Cardiac muscle cell (in vitro differentiated cells and primary cell): ENCODE measurements around the gene MATN3. TPM values are rescaled to one million over a fixed set of nuclear protein-coding genes. Genes with fewer than 3 reads are reported as not detected.

ENCODE experiments used
- DNase-seq, 2 donors: peaks; one replicate each; pipeline versions ENCODE4 v3.0.0 to v3.0.0-alpha.2; 2010 to 2017; ENCODE audit warnings: low read depth in 1 of 2, low spot score in 1 of 2
- H3K27ac ChIP-seq: fragments of 200-600 bp; sonication (generic); 2 replicates; pipeline ENCODE4 v1.5.1; 2016
- H3K27me3 ChIP-seq: fragments of 200-600 bp; sonication (generic); 2 replicates; pipeline ENCODE4 v1.6.0; 2016; ENCODE audit warnings: control low read depth
- H3K36me3 ChIP-seq: fragments of 200-600 bp; sonication (generic); 2 replicates; pipeline ENCODE4 v1.5.1; 2016; ENCODE audit warnings: control low read depth
- H3K4me1 ChIP-seq: fragments of 200-600 bp; sonication (generic); 2 replicates; pipeline ENCODE4 v1.8.1; 2017; ENCODE audit warnings: low read depth, mild to moderate bottlenecking, mixed run types
- H3K4me3 ChIP-seq: fragments of 200-600 bp; sonication (generic); 2 replicates; pipeline ENCODE4 v1.5.1; 2016; ENCODE audit warnings: mild to moderate bottlenecking
- H3K9me3 ChIP-seq: fragments of 200-600 bp; sonication (generic); 2 replicates; pipeline ENCODE4 v1.5.1; 2017; ENCODE audit warnings: low read depth, mild to moderate bottlenecking, control low read depth
- CTCF ChIP-seq: IDR thresholded peaks from 2 replicates; pipeline ENCODE4 v1.5.1; 2012; ENCODE audit warnings: low read depth, mild to moderate bottlenecking, low read length
- polyA plus RNA-seq: library from polyadenylated mRNA; unstranded; fragments of >200 nt; fragmentation: Nextera tagmentation; extraction: Ambion mirVana; gene quantifications from 2 replicates; pipeline ENCODE4 v1.2.1, GENCODE V29; 2016
- total RNA-seq: library from RNA; depleted of rRNA; stranded (reverse); fragments of >200 nt; gene quantifications from 2 replicates; pipeline ENCODE4 v1.2.3, GENCODE V29; 2016

MATN3 gene
- total and polyA plus RNA-seq, 2 experiments from 2014 or later: 3.8 to 4.8 TPM

GRCh38 chr2:19943189-19943588 is 69.3 kb downstream of the MATN3 start:
- Histone ChIP-seq H3K27me3 (no peaks in the 10 kb centered on the region), H3K4me3 (no peak overlapping the region), H3K9me3 (no peaks in the 10 kb centered on the region), H3K27ac (peak overlapping the region; percentile 9), H3K4me1 (peaks cover 31% of the 10 kb centered on the region), H3K36me3 (no peaks in the 10 kb centered on the region)
- TF ChIP-seq CTCF: no peak
- DNase-seq: no peak

GRCh38 chr2:19942199-19942598 is 70.3 kb downstream of the MATN3 start:
- H3K4me1 ChIP-seq: peaks cover 31% of the 10 kb centered on the region
- peak; percentile 5 to 25 for DNase-seq
- H3K36me3 ChIP-seq: peaks cover 4% of the 10 kb centered on the region
- no peak overlapping the region for H3K4me3 ChIP-seq
- TF ChIP-seq CTCF: no peak
- no peak overlapping the region for H3K27ac ChIP-seq
- H3K9me3 ChIP-seq: no peaks in the 10 kb centered on the region
- no peaks in the 10 kb centered on the region for H3K27me3 ChIP-seq

Other genes with a start within 250 kb of the MATN3 start
- gene TTC32, start 110.7 kb downstream of the MATN3 start, total RNA-seq: 19.3 and 23.0 TPM in 2 replicates
- 36.3 and 57.0 TPM in 2 replicates for gene TTC32, start 110.7 kb downstream of the MATN3 start, polyA plus RNA-seq
- gene WDR35, start 22.6 kb downstream of the MATN3 start, total RNA-seq: 6.9 and 10.1 TPM in 2 replicates
- gene WDR35, start 22.6 kb downstream of the MATN3 start, polyA plus RNA-seq: 4.8 and 6.7 TPM in 2 replicates
- gene LAPTM4A, start 39.0 kb upstream of the MATN3 start, total RNA-seq: 114 and 119 TPM in 2 replicates
- 425 and 522 TPM in 2 replicates for gene LAPTM4A, start 39.0 kb upstream of the MATN3 start, polyA plus RNA-seq
- gene SDC1, start 212.5 kb upstream of the MATN3 start, total RNA-seq: 13.3 and 13.5 TPM in 2 replicates
- gene SDC1, start 212.5 kb upstream of the MATN3 start, polyA plus RNA-seq: 12.9 and 14.0 TPM in 2 replicates